ENCODE data around the gene APOA4. TPM values are rescaled to one million over a fixed set of nuclear protein-coding genes. Genes with fewer than 3 reads are reported as not detected.

APOA4 gene
- total RNA-seq, 1 experiment from 2014 or later: not detected

- peak; percentile 95 for ATAC-seq
- no TSS peak for BruUV-seq (replicated peaks)
- peak overlapping the region; percentile 52 for H3K9ac ChIP-seq (ENCODE audit: low read length)
- H4K20me1 ChIP-seq (ENCODE audit: insufficient read depth): no peaks in the 10 kb centered on the region
- no peaks in the 10 kb centered on the region for H3K36me3 ChIP-seq (ENCODE audit: control insufficient read depth in 1 of 2, insufficient read depth in 2 of 2, low read length in 2 of 2)
- intact Hi-C loops (cut with micrococcal nuclease): loop anchor here (1.0 kb wide), 1 partner anchor 45 kb away; the partner anchor contains the start of gene APOA5
- peak overlapping the region; percentile 40; the same call in 1 of the 2 replicates for H3K27ac ChIP-seq (ENCODE audit: low read depth, low read length)
- H3K4me1 ChIP-seq (ENCODE audit: control insufficient read depth in 1 of 2, insufficient read depth in 2 of 2, low read length in 2 of 2): peaks cover 8 to 15% of the 10 kb centered on the region in 2 experiments
- peak overlapping the region; percentile 26 to 42 for H3K4me3 ChIP-seq (replicated peaks in 1 of 2; ENCODE audit: low read depth in 1 of 2, low read length in 2 of 2)
- ChIA-PET RAD21 (ENCODE audit: low non-redundant PET in 1 of 2, low total read pairs in 2 of 2, uncharacterized antibody in 2 of 2, unreplicated experiment in 2 of 2) (interaction anchor here (0.9 to 1.6 kb wide), 8 partner anchors 42 to 391 kb away, joined by 3 to 14 read pairs (median 4); partner anchors contain the start of gene APOA5 (in 2 of the 2)), POLR2A (interaction anchor here (1.2 kb wide), 1 partner anchor 44 kb away, joined by 9 read pairs; the partner anchor contains the start of gene APOA5), CTCF (interaction anchor here (0.8 to 2.9 kb wide), 16 partner anchors 9 to 391 kb away, joined by 3 to 58 read pairs (median 4); partner anchors contain the start of genes APOA5, SIDT2 and ZPR1)
- peak overlapping the region; percentile 75 for H3K4me2 ChIP-seq (ENCODE audit: low read length)
- peak; percentile 88 for DNase-seq (ENCODE audit: low read depth, low spot score)
- no peaks in the 10 kb centered on the region for H3K79me2 ChIP-seq (ENCODE audit: insufficient read depth, low read length)
- H3K27me3 ChIP-seq (ENCODE audit: insufficient read depth, low read length): no peaks in the 10 kb centered on the region
- H2AFZ ChIP-seq (ENCODE audit: low read depth, low read length, poor library complexity, severe bottlenecking): peak overlapping the region; percentile 77
- H3K9me3 ChIP-seq (ENCODE audit: control insufficient read depth in 1 of 2, insufficient read depth in 1 of 2, low read depth in 1 of 2, low read length in 2 of 2): no peaks in the 10 kb centered on the region
- H3K9me2 ChIP-seq (ENCODE audit: insufficient read depth): no peaks in the 10 kb centered on the region
- TF ChIP-seq REST (IDR thresholded peaks at IDR 0.05; ENCODE audit: low read depth) (no peak), FOSL1 (IDR thresholded peaks at IDR 0.05; ENCODE audit: low read depth) (no peak), CEBPB (IDR thresholded peaks at IDR 0.05; ENCODE audit: low read depth) (no peak), ZNF274 (IDR thresholded peaks at IDR 0.05; ENCODE audit: low read depth, low read length) (no peak), ATF3 (IDR thresholded peaks at IDR 0.05) (no peak), ZBTB33 (IDR thresholded peaks at IDR 0.05; ENCODE audit: extremely low read depth, insufficient replicate concordance, low read length) (no peak), EGR1 (IDR thresholded peaks at IDR 0.05; ENCODE audit: low read depth) (no peak), CTCF (IDR thresholded peaks at IDR 0.05 in 2 of 3, conservative IDR thresholded peaks at IDR 0.05 in 1 of 3; ENCODE audit: borderline replicate concordance in 1 of 3, insufficient read depth in 1 of 3, low read depth in 2 of 3, low read length in 2 of 3) (peak; percentile 67 to 85 (median 70)), JUND (IDR thresholded peaks at IDR 0.05) (no peak), ZFX (IDR thresholded peaks at IDR 0.05) (peak; percentile 48; the same call in 1 of the 2 replicates), SRF (IDR thresholded peaks at IDR 0.05; ENCODE audit: low read depth) (no peak), YY1 (IDR thresholded peaks at IDR 0.05; ENCODE audit: extremely low read depth, insufficient replicate concordance, low read depth, low read length) (no peak), SIN3A (IDR thresholded peaks at IDR 0.05; ENCODE audit: low read depth) (no peak), EZH2phosphoT487 (IDR thresholded peaks at IDR 0.05; ENCODE audit: borderline replicate concordance) (no peak), CBX3 (IDR thresholded peaks at IDR 0.05; ENCODE audit: low read depth) (peak; percentile 96; the same call in 1 of the 2 replicates), RAD21 (IDR thresholded peaks at IDR 0.05; ENCODE audit: low read depth) (peak; percentile 77), POLR2AphosphoS5 (IDR thresholded peaks at IDR 0.05; ENCODE audit: low read depth, low read length) (peak; percentile 70), MAX (IDR thresholded peaks at IDR 0.05) (peak; percentile 94)
Observed at GRCh38 chr11:116835791-116836631, 12.9 kb upstream of the APOA4 start.
